ENCODE results near the gene MRPL36.

DNA sequence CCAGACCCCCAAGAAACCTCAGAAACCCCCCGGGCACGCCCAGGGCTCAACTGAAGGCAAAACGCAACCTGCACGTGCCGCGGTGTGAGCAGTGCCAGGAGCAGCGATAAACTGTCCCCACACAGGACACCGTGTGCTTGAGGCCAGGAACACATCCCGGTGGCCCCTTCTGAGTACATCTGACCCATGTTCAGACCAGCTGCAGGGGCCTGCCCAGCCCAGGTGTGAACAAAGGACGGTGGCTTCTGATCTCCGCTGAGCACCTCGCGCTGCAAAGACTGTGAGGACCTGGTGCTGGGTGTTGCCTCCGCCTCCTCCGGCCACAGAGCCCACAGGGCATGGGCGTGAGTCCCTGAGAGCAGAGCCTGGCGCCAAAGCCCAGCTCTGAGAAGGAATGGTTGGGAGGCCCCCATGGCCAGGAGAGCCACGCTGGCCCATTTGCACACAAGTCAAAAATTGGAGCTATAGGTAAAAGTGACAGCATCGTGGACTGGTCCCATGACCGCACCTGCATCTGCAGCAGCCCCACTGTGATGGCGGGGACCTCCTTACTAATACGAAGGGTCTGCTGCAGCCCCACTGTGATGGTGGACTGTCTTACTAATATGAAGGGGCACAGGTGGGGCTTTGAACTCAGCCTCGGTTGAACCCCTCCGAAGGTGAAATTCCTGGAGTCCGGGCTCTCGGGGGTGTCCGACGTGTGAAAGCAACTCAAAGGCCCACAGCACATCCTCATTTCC lies 33.0 kb upstream of the MRPL36 start:
- TF ChIP-seq POLR2A (IDR thresholded peaks at IDR 0.05) = no peak
- TF ChIP-seq, protein P1, sequence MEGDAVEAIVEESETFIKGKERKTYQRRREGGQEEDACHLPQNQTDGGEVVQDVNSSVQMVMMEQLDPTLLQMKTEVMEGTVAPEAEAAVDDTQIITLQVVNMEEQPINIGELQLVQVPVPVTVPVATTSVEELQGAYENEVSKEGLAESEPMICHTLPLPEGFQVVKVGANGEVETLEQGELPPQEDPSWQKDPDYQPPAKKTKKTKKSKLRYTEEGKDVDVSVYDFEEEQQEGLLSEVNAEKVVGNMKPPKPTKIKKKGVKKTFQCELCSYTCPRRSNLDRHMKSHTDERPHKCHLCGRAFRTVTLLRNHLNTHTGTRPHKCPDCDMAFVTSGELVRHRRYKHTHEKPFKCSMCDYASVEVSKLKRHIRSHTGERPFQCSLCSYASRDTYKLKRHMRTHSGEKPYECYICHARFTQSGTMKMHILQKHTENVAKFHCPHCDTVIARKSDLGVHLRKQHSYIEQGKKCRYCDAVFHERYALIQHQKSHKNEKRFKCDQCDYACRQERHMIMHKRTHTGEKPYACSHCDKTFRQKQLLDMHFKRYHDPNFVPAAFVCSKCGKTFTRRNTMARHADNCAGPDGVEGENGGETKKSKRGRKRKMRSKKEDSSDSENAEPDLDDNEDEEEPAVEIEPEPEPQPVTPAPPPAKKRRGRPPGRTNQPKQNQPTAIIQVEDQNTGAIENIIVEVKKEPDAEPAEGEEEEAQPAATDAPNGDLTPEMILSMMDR (IDR thresholded peaks at IDR 0.05) = no peak
